Esophagus mucosa (tissue), 1 donor: ENCODE results near the gene KRT73. TPM values are rescaled to one million over a fixed set of nuclear protein-coding genes. Genes with fewer than 3 reads are reported as not detected.

ENCODE experiments used
- ATAC-seq: fragments of 200-7000 bp; cut with Tn5 transposase; one replicate; pipeline ENCODE4 v1.9.1; 2020
- total RNA-seq: library from RNA; stranded (reverse); gene quantifications from one replicate; pipeline ENCODE4 v1.2.4, GENCODE V29; 2023
- donor health status: DM: yes; HTN: yes; CAD: no.

KRT73 gene
- total RNA-seq, 1 donor from 2014 or later: not detected

GRCh38 chr12:52645120-52645761, 26.9 kb upstream of the KRT73 start:
- ATAC-seq: peak; percentile 73

DNA sequence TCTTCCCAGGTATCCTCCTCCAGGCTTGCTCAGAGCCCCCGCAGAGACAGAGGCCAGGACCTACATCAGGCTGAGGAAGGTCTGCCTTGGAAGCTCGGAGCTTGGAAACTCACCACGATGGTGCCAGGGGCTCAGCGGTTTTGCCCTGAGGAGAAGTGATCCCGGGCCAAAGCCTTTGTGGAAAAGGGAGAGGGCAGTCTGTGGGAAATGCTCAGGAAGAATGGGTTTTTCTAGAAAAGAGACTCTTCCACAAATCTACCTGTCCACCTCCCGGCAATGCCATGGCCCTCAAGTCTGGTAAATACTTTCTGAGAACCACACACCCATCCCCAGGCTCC, 25.7 kb upstream of the KRT73 start:
- ATAC-seq: no peak

GRCh38 chr12:52643233-52644077, 25.1 kb upstream of the KRT73 start:
- no peak for ATAC-seq

GRCh38 chr12:52641468-52641867, 23.1 kb upstream of the KRT73 start:
- ATAC-seq: no peak

- no peak for ATAC-seq
These were observed 18.9 kb upstream of the KRT73 start for GRCh38 chr12:52637299-52637698.

GRCh38 chr12:52636592-52637258, 18.4 kb upstream of the KRT73 start:
- ATAC-seq: no peak

DNA sequence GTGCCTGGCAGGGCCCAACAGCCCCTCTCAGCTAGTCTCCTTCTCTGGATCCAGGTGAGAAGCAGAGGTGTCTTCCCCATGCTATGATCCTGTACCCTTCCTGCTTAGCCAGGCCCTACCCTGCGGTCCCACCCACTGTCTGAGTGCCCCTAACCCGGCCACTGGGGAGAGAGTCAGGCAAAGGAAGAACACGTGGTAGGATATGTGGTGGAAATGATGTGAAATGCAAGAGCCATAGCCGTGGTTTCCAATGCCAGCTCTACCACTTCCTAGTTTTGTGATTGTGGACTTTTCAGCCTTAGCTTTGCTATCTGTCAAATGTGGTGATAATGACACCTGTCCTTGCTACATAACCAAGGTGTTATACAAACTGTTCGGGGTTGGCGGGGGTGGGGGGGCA, 17.8 kb upstream of the KRT73 start:
- ATAC-seq: no peak

GRCh38 chr12:52634266-52635056, 16.1 kb upstream of the KRT73 start:
- ATAC-seq: peak; percentile 71

DNA sequence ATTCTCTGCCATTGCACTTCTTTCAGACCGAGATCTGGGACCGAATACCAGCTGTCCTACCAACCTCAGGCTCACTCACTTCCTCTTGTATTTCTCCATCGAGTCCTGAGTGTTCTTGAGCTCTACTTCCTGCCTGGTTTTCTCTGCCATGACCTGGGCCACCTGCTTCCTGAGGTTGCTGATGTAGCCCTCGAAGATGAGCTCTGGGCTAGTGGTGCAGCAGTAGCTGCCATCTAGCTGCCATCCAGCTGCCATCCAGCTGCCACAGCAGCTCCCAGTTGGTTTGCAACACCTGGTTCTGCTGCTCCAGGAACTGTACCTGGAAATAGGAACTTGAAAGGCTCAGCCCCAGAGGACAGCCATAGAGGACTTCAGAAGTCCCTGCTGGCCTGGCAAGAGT, 15.0 kb upstream of the KRT73 start:
- no peak for ATAC-seq

- no peak for ATAC-seq
These were observed 14.3 kb upstream of the KRT73 start for GRCh38 chr12:52632656-52633055.

DNA sequence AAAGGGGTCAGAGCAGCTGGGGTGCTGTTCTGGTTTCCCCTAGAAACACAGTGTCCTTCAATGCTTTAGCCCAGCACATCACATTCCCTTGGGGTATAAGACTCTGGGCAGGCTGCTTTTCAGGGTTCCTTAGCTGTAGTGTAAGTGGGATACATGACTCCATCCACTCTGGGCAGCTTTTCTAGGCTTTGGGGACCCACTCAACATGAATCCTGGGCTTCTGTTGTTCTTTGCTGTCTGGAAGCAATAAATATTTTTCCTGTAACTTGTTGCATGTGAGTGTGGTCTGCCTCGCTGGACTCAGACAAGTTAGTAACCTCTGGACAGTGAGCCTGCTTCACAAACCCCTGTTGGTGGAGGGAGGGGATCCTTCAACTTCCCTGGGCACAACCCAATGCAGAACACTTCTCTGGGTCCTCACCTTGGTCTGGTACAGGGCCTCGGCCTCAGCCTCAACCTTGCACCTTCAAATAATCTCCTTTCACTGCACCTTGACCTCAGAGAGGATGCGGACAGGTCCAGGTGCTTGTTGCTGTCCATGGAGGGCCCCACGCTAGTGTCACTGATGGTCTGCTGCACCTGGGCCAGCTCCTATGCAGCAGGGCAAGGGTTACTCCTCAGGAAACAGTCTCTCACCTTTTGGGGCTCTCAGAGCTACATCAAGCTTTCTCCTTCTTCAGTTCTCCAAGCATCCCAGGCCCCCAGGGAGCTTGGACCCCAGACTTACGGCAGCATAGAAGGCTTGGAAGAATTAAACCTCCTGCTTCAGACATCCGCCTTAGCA, 13.5 kb upstream of the KRT73 start:
- ATAC-seq: no peak

GRCh38 chr12:52631264-52631663, 12.9 kb upstream of the KRT73 start:
- no peak for ATAC-seq

DNA sequence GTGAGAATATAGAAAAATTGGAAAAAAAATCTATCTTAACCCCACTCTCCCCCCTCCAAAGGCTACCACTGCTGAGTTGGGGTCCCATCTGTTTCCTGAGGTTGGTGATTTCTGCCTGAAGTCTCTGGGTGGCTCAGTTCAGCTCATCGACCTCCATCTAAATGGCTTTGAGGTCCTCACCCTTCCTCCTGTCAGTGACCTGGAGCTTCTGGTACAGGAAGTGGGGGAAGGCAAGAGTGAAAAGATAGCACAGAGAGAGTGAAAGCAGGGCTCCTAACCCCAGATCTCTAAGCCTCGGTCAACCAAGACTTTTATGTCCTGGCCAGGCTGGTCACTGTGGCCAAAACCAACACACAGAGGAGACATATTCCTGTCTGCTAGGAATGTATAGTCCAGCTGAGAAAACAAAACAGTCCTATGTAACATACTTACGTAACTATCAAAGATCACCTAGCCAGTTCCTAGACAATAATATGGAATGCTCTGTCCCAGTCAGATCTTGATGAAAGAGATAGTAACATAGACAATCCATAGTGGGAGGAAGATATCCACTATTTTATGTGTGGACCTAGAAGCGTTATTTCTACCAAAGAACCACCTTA, 12.3 kb upstream of the KRT73 start:
- ATAC-seq: no peak

- no peak for ATAC-seq
These were observed 11.7 kb upstream of the KRT73 start for GRCh38 chr12:52630008-52630500.

DNA sequence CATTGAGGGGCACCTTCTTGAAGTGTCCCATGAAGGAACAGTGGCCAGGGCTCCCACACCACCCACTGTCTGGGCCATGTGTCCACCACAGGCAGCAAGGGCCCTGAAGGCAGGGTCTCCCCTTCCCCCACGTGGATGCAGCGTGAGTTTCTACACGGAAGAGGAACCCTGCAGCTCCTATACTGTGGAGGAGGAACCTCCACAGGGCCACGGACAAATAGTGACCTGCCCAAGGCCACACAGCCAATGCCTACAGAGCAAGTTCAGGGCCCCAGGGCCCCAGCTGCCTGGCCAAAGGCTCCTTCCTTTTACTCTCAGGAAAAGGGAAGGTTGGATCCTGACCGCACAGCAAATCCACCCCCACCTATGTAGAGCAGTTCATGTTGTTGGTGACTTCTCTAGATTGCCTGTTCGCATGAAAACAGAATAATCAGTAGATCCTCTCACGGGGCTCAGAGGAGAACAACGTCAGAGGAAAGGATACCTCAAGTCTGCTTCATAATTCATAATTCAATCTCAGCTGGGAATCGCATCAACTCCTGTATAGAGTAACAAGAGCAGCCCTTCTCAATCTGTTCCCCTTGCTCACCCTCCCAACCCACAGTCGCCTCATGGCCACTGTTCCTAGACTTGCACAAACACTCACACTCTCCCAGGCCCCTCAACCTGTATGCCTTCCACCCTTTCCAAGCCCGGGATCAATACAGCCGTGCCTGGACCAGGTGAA, 11.1 kb upstream of the KRT73 start:
- ATAC-seq: no peak

- ATAC-seq: no peak
These were observed 10.5 kb upstream of the KRT73 start for GRCh38 chr12:52628841-52629240.

- no peak for ATAC-seq
These were observed 9.8 kb upstream of the KRT73 start for GRCh38 chr12:52628111-52628507.

GRCh38 chr12:52627395-52628110, 9.2 kb upstream of the KRT73 start:
- no peak for ATAC-seq

DNA sequence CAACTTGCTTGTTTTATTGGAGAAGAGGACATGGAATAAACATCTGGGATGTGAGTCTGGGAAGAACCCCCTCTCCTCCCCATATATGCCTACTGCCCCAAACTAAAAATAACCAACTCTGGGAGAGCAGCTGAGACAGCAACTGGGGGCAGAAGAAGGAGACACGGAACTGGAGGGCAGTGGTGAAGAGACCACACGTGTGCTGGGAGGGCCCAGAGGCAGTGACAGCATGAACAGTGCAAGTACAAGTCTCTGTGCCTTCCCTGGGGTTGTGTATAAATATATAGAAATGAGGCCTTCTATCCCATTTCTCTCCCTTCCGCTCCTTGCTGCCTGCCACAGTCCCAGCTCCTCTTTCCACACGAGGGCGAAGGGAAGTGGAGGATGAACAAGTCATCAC, 4.0 kb upstream of the KRT73 start:
- ATAC-seq: no peak

DNA sequence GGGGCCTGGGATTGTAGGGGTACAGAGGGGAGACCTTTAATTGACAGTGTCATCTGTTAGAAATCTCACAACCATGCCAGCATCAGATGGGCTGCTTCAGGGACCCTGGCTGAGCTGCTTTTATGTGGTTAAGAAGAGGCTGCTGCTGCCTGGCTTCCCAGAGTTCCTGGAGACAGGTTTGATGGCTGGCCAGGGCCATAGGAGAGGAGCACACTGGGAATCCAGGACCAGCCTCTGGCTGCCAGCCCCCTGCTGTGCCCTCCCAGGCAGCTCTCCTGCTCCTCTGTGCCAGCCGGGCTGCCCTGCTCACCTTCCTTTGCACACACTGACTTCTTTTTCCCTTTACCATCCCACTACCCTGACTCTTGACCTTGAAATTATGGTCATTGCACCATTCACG, 507 bp upstream of the KRT73 start:
- ATAC-seq: no peak
